GM10266 (cell line): ENCODE measurements around the gene LPIN3.

Experiments used
- DNase-seq: peaks from one replicate; pipeline ENCODE4 v3.0.0; 2012; ENCODE audit errors: extremely low spot score
- TF ChIP-seq, protein P1 (sequence below): IDR thresholded peaks from 2 replicates; pipeline ENCODE4 v1.5.1; 2012; ENCODE audit warnings: mild to moderate bottlenecking, low read depth; ENCODE audit not compliant: control insufficient read depth, insufficient read depth; ENCODE audit errors: missing control alignments

The LPIN3 gene

DNA sequence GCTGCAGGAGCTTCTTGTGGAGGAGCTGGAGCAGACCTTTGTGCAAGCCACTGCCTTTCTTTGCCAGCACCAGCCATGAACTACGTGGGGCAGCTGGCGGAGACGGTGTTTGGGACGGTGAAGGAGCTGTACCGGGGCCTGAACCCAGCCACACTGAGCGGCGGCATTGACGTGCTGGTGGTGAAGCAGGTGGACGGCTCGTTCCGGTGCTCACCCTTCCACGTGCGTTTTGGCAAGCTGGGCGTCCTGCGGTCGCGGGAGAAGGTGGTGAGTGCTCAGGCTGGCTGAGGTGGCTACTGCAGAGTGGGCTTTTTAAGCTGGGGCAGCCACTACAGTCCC, 5.1 kb downstream of the LPIN3 start:
- no peak for DNase-seq
- TF ChIP-seq, protein P1, sequence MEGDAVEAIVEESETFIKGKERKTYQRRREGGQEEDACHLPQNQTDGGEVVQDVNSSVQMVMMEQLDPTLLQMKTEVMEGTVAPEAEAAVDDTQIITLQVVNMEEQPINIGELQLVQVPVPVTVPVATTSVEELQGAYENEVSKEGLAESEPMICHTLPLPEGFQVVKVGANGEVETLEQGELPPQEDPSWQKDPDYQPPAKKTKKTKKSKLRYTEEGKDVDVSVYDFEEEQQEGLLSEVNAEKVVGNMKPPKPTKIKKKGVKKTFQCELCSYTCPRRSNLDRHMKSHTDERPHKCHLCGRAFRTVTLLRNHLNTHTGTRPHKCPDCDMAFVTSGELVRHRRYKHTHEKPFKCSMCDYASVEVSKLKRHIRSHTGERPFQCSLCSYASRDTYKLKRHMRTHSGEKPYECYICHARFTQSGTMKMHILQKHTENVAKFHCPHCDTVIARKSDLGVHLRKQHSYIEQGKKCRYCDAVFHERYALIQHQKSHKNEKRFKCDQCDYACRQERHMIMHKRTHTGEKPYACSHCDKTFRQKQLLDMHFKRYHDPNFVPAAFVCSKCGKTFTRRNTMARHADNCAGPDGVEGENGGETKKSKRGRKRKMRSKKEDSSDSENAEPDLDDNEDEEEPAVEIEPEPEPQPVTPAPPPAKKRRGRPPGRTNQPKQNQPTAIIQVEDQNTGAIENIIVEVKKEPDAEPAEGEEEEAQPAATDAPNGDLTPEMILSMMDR = no peak

DNA sequence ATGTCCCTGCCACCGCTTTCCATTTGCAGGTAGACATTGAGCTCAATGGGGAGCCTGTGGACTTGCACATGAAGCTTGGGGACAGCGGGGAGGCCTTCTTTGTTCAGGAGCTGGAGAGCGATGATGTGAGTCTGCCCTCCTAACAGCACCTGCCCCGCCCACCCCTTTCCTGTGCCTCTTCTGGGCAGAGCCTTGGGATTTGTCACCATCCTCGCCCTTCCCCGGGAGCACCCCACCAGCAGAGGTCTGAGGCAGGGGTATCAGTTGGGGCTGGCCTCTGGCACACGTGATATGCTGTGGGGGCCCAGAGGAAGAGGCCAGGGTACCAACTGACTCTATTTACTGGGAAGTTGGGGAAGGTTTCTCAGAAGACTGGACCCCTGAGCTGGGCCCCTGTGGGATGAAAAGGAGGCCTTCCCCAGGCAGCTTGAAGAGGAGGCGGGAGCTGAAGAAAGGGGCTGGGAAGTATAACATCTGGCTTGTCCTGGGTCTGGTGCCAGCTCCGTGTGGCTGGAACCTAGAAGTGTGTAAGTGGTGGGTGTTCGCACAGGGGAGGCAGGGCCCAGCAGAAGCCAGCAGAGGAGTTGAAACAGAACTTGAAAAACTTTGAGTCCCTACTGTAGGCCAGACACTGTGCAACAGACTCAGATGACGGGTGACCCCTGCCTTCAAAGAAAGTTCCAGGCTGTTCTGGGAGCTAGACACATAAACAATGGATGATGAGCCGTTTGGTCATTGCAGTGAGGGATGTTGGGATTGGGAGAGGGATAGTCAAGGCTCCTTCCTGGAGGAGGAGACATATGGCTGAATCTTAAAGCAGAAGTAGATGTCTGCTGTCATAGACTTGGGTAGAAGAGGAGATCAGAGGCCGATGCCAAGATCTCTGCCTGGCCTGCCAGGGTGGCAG, 7.2 kb downstream of the LPIN3 start:
- DNase-seq = no peak
- TF ChIP-seq, protein P1 = no peak

DNA sequence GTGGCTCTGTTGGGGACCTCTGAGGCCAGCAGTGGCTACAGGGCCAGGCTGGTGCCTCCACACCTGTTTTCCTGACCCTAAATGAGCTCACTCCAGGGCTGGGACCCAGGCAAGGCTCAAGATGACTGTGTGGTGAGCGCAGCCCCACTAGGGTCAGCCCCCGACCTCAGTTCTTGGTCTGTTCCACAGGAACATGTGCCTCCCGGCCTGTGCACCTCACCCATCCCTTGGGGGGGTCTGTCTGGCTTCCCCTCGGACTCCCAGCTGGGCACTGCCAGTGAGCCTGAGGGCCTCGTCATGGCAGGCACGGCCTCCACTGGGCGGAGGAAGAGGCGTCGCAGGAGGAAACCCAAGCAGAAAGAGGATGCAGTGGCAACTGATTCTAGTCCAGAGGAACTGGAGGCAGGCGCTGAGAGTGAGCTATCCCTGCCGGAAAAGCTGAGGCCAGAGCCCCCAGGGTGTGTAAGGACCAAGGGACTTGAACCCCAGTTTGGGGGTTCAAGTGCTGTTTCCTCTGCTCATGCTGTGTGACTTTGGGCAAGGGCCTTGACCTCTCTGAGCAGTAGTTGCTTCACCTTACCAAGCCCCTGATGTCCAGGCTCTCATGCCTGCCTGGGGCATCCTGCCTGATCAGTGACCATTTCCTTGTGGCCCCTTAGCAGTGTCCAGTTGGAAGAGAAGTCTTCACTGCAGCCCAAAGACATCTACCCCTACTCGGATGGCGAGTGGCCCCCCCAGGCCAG, 8.0 kb downstream of the LPIN3 start:
- TF ChIP-seq, protein P1 = no peak
- no peak for DNase-seq

DNA sequence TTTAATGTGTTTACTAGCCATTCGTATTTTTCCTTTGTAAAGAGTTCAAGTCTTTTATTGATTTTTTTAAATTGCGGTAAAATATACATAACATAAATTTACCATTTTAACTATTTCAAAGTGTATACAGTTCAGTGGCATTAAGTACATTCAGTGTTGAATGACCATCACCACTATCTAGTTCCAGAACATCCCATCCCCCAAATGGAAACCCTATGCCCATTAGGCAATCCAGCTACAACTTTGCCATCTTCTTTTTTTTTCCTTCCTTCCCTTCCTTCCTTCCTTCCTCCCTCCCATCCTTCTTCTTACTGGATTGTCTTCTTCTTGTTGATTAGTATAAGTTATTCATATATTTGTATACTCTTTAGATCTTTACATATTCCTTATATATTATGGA, 8.6 kb downstream of the LPIN3 start:
- TF ChIP-seq, protein P1 = no peak
- no peak for DNase-seq

DNA sequence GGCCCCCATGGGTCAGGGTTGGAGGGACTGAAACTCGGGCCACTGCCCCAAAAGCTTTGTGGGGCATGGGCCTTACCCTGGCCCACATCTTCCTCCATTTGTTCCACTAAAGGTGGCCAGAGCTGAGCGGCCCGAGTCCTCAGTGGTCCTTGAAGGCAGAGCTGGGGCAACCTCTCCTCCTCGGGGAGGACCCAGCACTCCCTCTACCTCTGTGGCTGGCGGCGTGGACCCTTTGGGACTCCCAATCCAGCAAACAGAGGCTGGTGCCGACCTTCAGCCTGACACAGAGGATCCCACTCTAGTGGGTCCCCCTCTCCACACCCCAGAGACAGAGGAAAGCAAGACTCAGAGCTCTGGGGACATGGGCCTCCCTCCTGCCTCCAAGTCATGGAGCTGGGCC, 9.3 kb downstream of the LPIN3 start:
- no peak for DNase-seq
- TF ChIP-seq, protein P1 = no peak

DNA sequence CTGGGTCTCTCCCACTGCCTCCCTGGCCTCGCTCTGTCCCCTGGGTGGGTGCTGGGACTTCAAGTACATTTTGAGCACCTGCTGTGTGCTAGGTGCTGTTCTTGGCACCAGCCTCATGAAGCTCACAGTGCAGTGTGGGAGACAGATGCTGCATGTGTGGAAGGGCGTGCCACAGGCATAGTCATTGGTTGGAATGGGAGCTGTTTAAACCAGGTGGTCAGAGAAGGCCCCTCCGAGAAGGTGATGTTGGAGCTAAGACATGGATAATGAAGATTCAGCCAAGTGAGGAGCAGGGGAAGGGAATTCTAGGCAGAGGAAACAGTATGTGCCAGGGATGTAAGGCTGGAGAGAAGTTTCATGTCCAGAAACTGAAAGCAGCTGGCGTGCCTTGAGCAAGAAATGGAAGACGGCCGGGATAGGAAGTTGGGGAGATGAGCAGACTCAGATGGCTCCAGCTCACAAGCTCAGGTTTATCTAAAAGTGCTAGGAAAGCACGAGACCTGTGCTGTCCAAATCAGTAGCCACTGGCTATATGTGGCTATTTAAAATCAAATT, 9.9 kb downstream of the LPIN3 start:
- DNase-seq = no peak
- TF ChIP-seq, protein P1 = no peak
